Measurements from ENCODE around the gene ADGRG4.

ADGRG4 gene

DNA sequence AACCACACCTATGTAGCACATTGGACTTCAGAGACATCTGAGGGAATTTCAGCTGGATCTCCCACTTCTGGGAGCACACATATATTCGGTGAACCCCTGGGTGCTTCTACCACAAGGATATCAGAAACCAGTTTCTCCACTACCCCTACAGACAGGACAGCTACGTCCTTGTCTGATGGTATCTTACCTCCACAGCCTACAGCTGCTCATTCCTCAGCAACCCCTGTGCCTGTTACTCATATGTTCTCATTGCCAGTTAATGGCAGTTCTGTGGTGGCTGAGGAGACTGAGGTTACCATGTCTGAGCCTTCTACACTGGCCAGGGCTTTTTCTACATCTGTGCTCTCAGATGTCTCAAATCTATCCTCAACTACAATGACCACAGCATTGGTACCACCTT is 45.7 kb downstream of the ADGRG4 start:
- TF ChIP-seq, protein P1, sequence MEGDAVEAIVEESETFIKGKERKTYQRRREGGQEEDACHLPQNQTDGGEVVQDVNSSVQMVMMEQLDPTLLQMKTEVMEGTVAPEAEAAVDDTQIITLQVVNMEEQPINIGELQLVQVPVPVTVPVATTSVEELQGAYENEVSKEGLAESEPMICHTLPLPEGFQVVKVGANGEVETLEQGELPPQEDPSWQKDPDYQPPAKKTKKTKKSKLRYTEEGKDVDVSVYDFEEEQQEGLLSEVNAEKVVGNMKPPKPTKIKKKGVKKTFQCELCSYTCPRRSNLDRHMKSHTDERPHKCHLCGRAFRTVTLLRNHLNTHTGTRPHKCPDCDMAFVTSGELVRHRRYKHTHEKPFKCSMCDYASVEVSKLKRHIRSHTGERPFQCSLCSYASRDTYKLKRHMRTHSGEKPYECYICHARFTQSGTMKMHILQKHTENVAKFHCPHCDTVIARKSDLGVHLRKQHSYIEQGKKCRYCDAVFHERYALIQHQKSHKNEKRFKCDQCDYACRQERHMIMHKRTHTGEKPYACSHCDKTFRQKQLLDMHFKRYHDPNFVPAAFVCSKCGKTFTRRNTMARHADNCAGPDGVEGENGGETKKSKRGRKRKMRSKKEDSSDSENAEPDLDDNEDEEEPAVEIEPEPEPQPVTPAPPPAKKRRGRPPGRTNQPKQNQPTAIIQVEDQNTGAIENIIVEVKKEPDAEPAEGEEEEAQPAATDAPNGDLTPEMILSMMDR (conservative IDR thresholded peaks at IDR 0.05; ENCODE audit: low read depth, low read length) = no peak
- no peak overlapping the region for H3K4me3 ChIP-seq (ENCODE audit: low read length)
- no peak for DNase-seq (ENCODE audit: low read depth)

DNA sequence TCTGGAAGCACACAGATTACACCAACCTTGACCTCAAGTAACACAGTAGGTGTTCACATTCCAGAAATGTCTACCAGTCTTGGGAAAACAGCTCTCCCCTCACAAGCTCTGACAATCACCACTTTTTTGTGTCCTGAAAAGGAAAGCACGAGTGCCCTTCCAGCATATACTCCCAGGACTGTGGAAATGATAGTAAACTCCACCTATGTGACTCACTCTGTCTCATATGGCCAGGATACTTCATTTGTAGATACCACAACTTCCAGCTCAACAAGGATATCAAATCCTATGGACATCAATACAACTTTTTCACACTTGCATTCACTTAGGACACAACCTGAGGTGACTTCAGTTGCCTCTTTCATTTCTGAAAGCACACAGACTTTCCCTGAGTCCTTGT is 46.9 kb downstream of the ADGRG4 start:
- H3K4me3 ChIP-seq (ENCODE audit: low read length) = no peak overlapping the region
- TF ChIP-seq, protein P1 (conservative IDR thresholded peaks at IDR 0.05; ENCODE audit: low read depth, low read length) = no peak
- DNase-seq (ENCODE audit: low read depth) = no peak

- TF ChIP-seq, protein P1 (conservative IDR thresholded peaks at IDR 0.05; ENCODE audit: low read depth, low read length) = no peak
- no peak overlapping the region for H3K4me3 ChIP-seq (ENCODE audit: low read length)
- no peak for DNase-seq (ENCODE audit: low read depth)
Observed at GRCh38 chrX:136353526-136354093, 52.8 kb downstream of the ADGRG4 start.

GRCh38 chrX:136354201-136354600 is 53.4 kb downstream of the ADGRG4 start:
- no peak for DNase-seq (ENCODE audit: low read depth)

GRCh38 chrX:136369377-136369776 is 68.6 kb downstream of the ADGRG4 start:
- TF ChIP-seq, protein P1 (conservative IDR thresholded peaks at IDR 0.05; ENCODE audit: low read depth, low read length) = no peak
- no peak for DNase-seq (ENCODE audit: low read depth)
- no peak overlapping the region for H3K4me3 ChIP-seq (ENCODE audit: low read length)

More at GRCh38 chrX:136354201-136354600, 53.4 kb downstream of the ADGRG4 start:
- no peak overlapping the region for H3K4me3 ChIP-seq (ENCODE audit: low read length)
- TF ChIP-seq, protein P1 (conservative IDR thresholded peaks at IDR 0.05; ENCODE audit: low read depth, low read length) = no peak

- TF ChIP-seq, protein P1 (conservative IDR thresholded peaks at IDR 0.05; ENCODE audit: low read depth, low read length) = no peak
- no peak for DNase-seq (ENCODE audit: low read depth)
- no peak overlapping the region for H3K4me3 ChIP-seq (ENCODE audit: low read length)
Observed at GRCh38 chrX:136376713-136377112, 76.0 kb downstream of the ADGRG4 start.

DNA sequence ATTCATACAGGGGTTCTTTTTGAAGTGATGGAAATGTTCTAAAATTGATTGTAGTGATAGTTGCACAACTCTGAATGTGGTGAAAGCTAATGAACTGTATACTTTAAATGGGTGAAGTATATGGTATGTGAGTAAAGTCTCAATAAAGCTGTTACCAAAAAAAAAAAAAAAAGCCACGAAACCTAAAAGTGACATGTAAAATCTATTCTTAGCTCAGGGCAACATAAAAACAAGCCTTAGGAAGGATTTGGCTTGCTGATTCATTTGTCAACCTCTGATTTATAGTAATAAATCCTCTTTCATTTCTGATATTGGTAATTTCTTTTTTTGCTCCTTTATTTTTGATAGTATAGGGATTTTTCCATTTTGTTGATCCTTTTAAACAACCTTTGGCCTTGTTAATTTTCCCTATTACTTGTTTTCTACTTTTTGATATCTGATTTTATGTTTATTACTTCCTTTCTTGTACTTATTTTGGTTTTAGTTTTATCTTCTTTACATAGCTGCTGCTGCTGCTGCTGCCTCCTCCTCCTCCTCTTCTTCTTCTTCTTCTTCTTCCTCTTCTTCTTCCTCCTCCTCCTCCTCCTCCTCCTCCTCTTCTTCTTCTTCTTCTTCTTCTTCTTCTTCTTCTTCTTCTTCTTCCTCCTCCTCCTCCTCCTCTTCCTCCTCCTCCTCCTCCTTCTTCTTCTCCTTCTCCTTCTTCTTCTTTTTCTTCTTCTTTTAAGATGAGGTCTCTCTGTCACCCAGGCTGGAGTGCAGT is 79.4 kb downstream of the ADGRG4 start:
- DNase-seq (ENCODE audit: low read depth) = no peak
- TF ChIP-seq, protein P1 (conservative IDR thresholded peaks at IDR 0.05; ENCODE audit: low read depth, low read length) = no peak
- H3K4me3 ChIP-seq (ENCODE audit: low read length) = no peak overlapping the region

Measured in retinal pigment epithelial cell (primary cell).